ENCODE results near the gene USP32.

DNA sequence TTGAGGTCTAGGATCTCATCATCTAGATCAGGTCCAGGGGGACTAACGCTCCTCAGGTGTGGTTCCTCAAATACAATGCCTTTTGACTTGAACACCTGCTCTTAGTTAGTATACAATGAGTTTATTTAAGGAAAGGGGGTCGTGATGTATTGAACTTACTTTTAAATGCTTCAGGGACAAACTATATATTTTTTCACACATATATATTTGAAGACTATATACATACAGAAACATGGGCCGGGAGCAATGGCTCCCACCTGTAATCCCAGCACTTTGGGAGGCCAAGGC lies 11.5 kb upstream of the USP32 start:
- TF ChIP-seq CTCF (optimal IDR thresholded peaks at IDR 0.05 in 1 of 3, IDR thresholded peaks at IDR 0.05 in 1 of 3, conservative IDR thresholded peaks at IDR 0.05 in 1 of 3; ENCODE audit: extremely low read depth in 1 of 3, insufficient read depth in 2 of 3, low read length in 3 of 3) (no peak), EZH2 (IDR thresholded peaks at IDR 0.05; ENCODE audit: low read length) (no peak)
